Measurements from ENCODE around the gene KRT76. TPM values are rescaled to one million over a fixed set of nuclear protein-coding genes. Genes with fewer than 3 reads are reported as not detected.
"Not testable (repeated sequence)": the region's sequence is repeated elsewhere in the genome, so short reads cannot be mapped to it uniquely, and the experiment has no call there.

KRT76 gene
- total RNA-seq, 1 donor from 2014 or later, result not detected

- DNase-seq (ENCODE audit: low read depth), result peak; percentile 26
Measured at GRCh38 chr12:52797529-52797894, 20.4 kb upstream of the KRT76 start.

GRCh38 chr12:52796839-52797528 lies 19.8 kb upstream of the KRT76 start:
- no peak for DNase-seq (ENCODE audit: low read depth)

- no peak for DNase-seq (ENCODE audit: low read depth)
Measured at GRCh38 chr12:52796429-52796794, 19.3 kb upstream of the KRT76 start.

- no peak for DNase-seq (ENCODE audit: low read depth)
Measured at GRCh38 chr12:52795694-52796428, 18.7 kb upstream of the KRT76 start, which contains the start of gene KRT3. TSS of gene KRT3 (minus strand) at chr12:52796117. CDS start at chr12:52796042, 75 bp downstream.

GRCh38 chr12:52795332-52795674 lies 18.2 kb upstream of the KRT76 start:
- DNase-seq (ENCODE audit: low read depth), result not testable (repeated sequence)

- DNase-seq (ENCODE audit: low read depth), result peak; percentile 67
Measured at GRCh38 chr12:52794479-52795331, 17.6 kb upstream of the KRT76 start.

- no peak for DNase-seq (ENCODE audit: low read depth)
Measured at GRCh38 chr12:52792185-52793029, 15.3 kb upstream of the KRT76 start.

GRCh38 chr12:52791271-52792184 lies 14.4 kb upstream of the KRT76 start:
- no peak for DNase-seq (ENCODE audit: low read depth)

- DNase-seq (ENCODE audit: low read depth), result no peak
Measured at GRCh38 chr12:52790427-52791270, 13.5 kb upstream of the KRT76 start.

- DNase-seq (ENCODE audit: low read depth), result no peak
Measured at GRCh38 chr12:52789637-52790426, 12.7 kb upstream of the KRT76 start.

- DNase-seq (ENCODE audit: low read depth), result no peak
Measured at GRCh38 chr12:52788876-52789636, 11.9 kb upstream of the KRT76 start.

- DNase-seq (ENCODE audit: low read depth), result no peak
Measured at GRCh38 chr12:52788192-52788875, 11.2 kb upstream of the KRT76 start.

- no peak for DNase-seq (ENCODE audit: low read depth)
Measured at GRCh38 chr12:52787324-52788191, 10.4 kb upstream of the KRT76 start.

GRCh38 chr12:52784909-52785308 lies 7.8 kb upstream of the KRT76 start:
- DNase-seq (ENCODE audit: low read depth), result no peak

GRCh38 chr12:52783563-52784316 lies 6.6 kb upstream of the KRT76 start:
- no peak for DNase-seq (ENCODE audit: low read depth)

GRCh38 chr12:52782502-52782901 lies 5.4 kb upstream of the KRT76 start:
- DNase-seq (ENCODE audit: low read depth), result no peak

All from renal cortical epithelial cell (primary cell).